HG03095 (cell line): ENCODE results near the gene SDSL.

Experiments used
- ATAC-seq: cut with Tn5 transposase; IDR thresholded peaks from one replicate; pipeline ENCODE4 v1.9.1; 2021; ENCODE audit warnings: moderate library complexity; ENCODE audit not compliant: unreplicated experiment

SDSL gene

GRCh38 chr12:113467502-113468364 is 45.6 kb downstream of the SDSL start:
- no peak for ATAC-seq

DNA sequence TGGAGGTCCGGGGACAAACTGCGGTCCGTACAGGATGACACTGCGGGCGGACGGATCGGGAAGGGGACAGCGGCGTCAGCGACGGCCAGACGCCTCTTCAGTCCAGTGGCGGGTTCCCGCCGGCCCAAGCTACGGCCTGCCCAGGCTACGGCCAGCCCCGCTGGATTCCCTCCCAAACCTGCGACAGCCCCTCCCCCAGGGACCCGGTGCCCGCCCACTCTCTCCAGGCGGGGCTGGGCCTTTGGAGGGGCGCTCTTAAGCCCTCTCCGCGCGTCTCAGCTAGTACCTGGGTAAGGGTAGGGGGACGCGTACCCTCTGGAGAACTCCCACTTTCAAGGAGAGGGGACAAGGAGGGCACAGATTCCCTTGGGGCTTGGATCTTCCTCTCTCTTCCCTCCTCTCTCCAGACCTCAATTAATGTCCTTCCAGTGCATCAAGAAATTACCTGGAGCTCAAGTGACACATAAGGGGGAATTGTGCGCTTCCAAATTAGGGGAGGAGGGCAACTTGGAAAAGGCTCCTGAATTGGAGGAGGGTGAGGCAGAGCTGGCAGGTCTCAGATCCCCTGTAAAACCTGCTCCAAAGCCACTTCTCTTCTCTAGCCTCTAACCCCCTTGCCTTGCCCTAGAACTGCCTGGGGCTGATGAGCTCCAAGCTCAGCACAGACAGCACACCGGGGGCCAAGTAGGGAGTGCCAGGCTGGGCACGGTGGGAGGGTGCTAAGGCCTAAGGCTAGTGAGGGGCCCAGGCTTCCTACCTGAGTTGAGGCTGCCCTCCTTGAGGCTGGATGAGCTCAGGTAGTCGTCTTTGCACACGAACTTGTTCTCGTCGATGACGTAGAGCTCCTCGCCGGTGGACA is 46.4 kb downstream of the SDSL start:
- no peak for ATAC-seq

DNA sequence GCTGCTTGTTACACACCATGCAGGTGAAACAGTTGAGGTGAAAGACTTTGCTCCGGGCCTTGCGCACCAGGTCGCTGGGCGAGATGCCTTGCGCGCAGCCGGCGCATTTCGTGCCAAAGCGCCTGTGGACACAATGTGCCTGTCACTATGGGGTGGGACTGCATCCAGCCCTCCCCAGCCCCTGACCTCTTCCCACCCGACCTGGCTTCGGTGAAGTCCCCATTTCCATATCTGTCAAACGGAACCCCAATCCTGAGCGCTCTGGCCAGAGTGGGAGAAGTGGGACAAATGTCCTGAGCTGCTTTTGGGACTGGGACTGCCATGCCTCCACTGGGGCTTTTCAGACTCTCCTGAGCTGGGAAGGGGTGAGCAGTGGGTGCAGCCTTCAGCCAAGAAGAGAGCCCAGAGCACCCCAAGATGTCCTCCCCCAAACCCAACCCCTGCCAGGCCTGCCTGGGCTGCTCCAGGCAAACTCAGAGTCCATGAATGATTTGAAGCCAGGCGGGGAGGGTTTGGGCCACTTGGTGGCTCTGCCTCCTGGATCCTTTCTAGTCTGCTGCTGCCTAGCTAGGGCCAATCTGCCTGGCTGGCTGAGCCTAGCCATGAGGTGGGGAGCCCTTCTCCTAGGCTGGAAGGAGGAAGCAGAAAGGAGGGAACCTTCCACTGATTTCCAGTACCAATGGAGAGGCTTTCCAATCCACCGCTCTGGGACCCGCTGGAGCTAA is 47.2 kb downstream of the SDSL start:
- ATAC-seq: no peak

GRCh38 chr12:113469949-113470743 is 48.0 kb downstream of the SDSL start:
- no peak for ATAC-seq

- no peak for ATAC-seq
These were observed 48.9 kb downstream of the SDSL start for GRCh38 chr12:113470871-113471618.

DNA sequence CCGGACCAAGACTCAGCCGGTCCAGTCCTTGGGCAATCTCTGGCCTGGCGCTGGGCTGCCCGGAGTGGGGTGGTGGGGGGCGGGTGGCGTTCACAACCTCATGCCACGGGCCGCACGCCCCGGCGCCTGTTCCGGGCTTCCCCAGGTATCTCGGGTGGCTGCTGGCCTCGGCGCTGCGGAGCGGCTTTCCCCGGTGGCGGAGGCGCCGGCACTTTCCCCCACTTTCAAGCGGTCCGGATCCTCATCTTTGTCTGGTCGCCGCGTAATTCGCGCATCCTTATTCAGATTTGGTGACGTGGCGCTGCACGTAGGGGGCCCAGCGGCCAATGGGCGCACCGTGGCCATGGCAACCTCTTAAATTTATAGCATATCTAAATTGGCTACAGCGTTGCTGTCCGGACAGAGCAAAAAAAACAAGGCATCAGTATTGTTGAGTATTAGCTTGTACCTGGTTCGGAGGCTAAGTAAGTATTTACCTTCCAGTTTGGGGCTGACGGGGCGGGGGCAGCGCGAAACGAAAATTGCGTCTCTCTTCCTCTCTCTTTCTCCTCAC is 49.5 kb downstream of the SDSL start, which contains the start of gene LHX5:
TSS of gene LHX5 (minus strand) at position 253 of the 553 bp plus-strand sequence. CDS start 373 bp downstream, outside the sequence.
- no peak for ATAC-seq

DNA sequence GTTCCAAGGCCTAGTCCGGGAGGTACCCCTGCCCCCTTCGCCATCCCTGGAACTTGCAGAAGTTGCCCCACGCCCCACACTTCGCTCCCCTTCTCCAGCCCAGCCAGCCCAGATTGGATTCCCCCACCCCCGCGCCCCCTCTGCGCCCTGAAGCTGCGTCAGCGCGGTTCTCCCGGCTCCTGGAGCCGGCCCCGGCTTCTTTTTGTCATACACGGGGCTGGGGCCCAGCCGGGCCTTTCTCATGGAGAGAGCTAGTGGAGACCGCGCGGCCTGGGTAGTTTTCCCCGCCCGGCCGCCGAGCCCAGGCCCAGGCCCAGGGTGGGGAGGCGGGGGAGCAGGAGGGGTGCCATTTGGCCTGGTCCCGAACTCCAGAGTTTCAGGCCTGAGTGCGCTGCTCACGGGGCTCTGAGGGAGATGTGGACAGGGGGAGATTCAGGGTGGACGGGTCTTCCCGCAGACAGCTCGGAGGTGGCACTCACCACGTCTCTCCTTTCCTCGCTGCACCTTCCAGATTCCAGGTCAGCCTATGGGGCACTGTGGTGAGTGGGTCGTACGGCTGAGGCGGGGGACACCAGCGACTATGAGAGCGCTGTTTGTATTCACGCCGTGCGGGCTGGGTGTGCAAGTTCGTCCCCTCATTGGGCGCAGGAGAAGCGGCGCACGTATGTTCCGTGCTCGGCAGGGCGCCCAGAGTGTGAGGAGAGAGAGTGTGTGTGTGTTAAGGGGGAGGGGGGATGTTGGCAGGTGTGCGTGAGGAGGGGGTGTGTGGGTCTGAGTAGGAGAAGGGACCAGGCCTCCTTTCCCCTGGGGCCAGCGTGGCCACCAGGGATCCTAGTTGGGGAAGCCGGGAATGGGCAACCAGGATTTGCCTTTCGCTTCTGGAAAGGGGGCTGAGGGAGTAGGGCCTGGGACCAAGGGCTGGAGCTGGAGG is 50.3 kb downstream of the SDSL start:
- no peak for ATAC-seq

DNA sequence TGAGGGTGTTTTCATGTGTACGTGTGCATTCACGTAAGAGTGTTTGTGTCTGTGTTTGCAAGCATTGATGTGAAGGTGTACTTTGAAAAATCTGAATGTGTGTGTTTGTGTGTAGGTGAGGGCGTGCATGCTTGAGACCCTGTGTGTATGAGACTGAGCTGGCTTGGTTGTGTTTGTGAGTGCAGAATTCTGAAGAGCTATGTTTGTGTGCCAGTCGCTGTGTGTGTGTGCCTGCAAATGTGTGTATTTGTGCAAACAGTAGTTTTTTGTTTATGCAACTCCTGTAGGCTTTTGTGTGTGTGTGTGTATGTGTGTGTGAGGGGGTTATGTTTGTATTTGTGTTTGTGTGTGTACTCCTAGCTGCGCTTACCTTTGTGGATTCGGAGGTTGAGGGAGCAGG is 51.2 kb downstream of the SDSL start:
- ATAC-seq: no peak

DNA sequence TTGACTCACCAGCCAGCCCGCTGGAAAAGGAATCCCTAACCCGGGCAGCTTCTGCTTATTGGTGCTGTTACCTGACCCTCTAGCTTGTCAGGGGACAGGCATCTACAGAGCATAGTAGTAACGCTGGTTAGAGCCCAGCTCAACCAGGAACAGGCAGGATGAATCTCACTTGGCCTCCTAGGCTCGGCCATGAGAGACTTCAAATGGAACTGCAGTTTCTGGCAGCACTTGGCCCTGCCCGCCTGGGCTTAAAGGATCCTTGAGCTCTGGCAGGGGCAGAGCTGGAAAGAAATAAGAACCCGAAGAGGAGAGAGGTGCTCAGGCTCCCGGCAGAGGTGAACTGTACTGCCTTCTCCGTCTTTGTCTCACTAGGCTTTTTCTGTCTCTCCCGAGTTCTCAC is 51.8 kb downstream of the SDSL start:
- ATAC-seq: no peak

- ATAC-seq: no peak
These were observed 52.7 kb downstream of the SDSL start for GRCh38 chr12:113474635-113475436.

GRCh38 chr12:113475451-113476175 is 53.4 kb downstream of the SDSL start:
- ATAC-seq: no peak

DNA sequence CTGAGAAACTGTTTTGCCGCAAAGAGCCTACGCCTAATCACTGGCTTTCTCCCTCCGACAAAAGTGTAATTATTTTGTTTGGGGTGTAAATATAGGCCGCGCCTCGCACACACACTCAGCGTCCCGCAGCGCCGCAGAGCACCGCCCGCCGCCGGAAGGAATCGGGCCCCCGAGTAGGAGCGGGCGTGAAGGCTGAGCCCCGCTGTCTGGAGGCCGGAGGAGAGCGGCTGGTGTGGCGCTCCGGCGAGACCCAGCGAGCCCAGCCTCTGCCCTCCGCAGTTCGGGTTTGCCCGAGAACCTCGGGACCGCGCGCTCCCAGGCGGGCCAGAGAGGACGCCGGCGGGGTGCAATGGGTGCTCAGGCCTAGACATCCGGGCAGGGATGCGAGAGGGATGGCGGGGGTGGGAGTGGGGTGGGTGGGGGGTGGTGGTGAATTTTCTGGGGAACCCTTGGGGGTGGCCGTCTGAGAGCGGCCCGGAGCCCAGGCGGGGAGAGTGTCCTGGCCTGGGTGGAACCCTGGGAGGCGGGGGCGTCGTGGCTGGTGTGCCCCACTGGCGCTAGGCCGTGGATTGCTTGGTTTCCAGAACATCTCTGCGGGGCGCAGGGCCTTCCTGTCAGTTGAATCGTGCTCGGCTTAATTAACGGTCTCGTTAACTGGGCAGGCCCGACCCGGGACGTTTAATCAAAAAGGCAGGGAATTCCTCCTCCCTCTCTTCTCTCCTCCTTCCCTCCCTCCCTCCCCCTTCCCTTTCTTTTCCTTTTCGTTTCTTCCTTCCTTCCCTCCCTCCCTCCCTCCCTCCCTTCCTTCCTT is 54.2 kb downstream of the SDSL start:
- ATAC-seq: no peak

DNA sequence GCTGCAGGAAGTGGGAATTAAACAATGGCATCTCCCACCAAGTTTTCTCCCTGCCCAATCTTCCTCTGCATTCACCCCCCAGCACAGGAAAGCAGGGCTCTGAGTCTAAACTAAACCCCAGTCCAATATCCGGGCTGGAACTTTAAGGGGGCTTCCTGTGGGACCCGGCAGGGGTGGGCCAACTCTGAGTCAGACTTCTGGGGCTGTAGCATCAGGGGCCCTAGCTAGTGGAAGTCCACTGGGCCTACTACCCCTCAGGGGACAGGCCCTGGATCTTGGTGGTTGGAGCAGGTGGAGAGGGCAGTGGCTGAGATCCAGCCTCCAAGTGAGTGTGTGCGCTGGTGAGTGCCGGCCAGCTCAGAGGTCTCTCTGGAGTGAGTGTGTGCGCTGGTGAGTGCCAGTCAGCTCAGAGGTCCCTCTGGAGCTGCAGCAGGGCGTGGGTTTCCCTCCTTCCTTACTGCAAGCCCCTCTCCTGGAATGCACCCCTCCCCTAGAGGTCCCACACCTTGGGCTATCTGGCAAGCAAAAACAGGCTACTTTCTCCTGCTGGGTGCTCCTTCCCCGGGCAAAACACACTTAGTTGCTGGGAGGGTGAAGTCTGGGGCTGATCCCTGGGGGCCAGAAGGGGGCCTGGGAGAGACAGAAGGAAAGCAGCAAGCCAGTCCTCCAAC is 55.1 kb downstream of the SDSL start:
- ATAC-seq: no peak

DNA sequence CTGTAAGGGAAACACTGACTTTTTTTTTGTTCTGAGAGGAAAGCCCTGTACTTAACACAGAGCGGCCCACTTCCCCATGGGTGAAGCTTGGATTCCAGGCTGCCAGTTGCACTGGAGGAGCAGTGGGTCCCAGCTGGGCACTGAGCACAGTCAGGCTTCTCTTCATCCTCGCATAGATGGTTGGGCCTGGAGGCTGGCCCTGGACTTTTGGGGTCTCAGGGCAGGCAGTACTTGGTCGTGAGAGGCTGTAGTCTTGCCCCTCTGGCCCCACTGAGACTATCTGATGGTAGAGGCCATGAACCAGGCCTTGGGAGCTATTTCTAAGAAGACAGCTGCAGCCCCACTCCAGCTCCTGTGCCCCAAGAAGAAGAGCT is 55.6 kb downstream of the SDSL start:
- no peak for ATAC-seq

GRCh38 chr12:113478351-113479011 is 56.3 kb downstream of the SDSL start:
- ATAC-seq: no peak
